Natural killer cell (primary cell): ENCODE results near the gene NAP1L4. TPM values are rescaled to one million over a fixed set of nuclear protein-coding genes. Genes with fewer than 3 reads are reported as not detected.

ENCODE experiments used
- ATAC-seq, 3 donors: fragments of 150-1000 bp in 2 of 3; fragments of 200-7000 bp in 1 of 3; cut with Tn5 transposase; 1 replicate in 1 of 3; 2 replicates in 2 of 3; pipeline ENCODE4 v1.10.0; 2021; ENCODE audit warnings: mild to moderate bottlenecking in 2 of 3, moderate library complexity in 2 of 3
- DNase-seq, 2 donors: peaks; one replicate each; pipeline versions ENCODE4 v3.0.0 to v3.0.0-alpha.2; 2013 to 2021; ENCODE audit warnings: mixed read lengths in 1 of 2
- H3K27ac ChIP-seq: one replicate; pipeline ENCODE4 v1.5.1; 2013; ENCODE audit warnings: mild to moderate bottlenecking, low read length
- H3K27me3 ChIP-seq: one replicate; pipeline ENCODE4 v1.6.1; 2013; ENCODE audit warnings: low read length; ENCODE audit not compliant: control insufficient read depth, insufficient read depth
- H3K36me3 ChIP-seq: one replicate; pipeline ENCODE4 v1.6.1; 2013; ENCODE audit warnings: low read length; ENCODE audit not compliant: control insufficient read depth, insufficient read depth
- H3K4me1 ChIP-seq: one replicate; pipeline ENCODE4 v1.6.1; 2013; ENCODE audit warnings: low read length; ENCODE audit not compliant: control insufficient read depth, insufficient read depth
- H3K4me3 ChIP-seq: one replicate; pipeline ENCODE4 v1.5.1; 2013; ENCODE audit warnings: low read length
- H3K9me3 ChIP-seq: one replicate; pipeline ENCODE4 v1.6.1; 2013; ENCODE audit warnings: low read length; ENCODE audit not compliant: control insufficient read depth, insufficient read depth
- H3K27ac Mint-ChIP-seq, 2 donors: one replicate each; pipeline ENCODE4 v1.8.0; 2022; ENCODE audit warnings: mild to moderate bottlenecking in 2 of 2, mixed read lengths in 2 of 2, moderate library complexity in 1 of 2
- H3K27me3 Mint-ChIP-seq, 2 donors: one replicate each; pipeline ENCODE4 v1.8.0; 2022; ENCODE audit warnings: low read depth in 2 of 2, mixed read lengths in 2 of 2
- H3K36me3 Mint-ChIP-seq: one replicate; pipeline ENCODE4 v1.8.0; 2022; ENCODE audit warnings: mixed read lengths
- H3K4me1 Mint-ChIP-seq, 2 donors: one replicate each; pipeline ENCODE4 v1.8.0; 2022; ENCODE audit warnings: mixed read lengths in 2 of 2
- H3K4me3 Mint-ChIP-seq: one replicate; pipeline ENCODE4 v1.8.0; 2022; ENCODE audit warnings: mild to moderate bottlenecking, moderate library complexity, mixed read lengths
- H3K9me3 Mint-ChIP-seq, 2 donors: one replicate each; pipeline ENCODE4 v1.8.0; 2022; ENCODE audit warnings: mixed read lengths in 2 of 2
- CTCF ChIP-seq: fragments of 200-600 bp; IDR thresholded peaks from one replicate; pipeline ENCODE4 v1.8.0; 2022; ENCODE audit warnings: antibody characterized with exemption
- WGBS: methylation state at CpG from one replicate; pipeline ENCODE4 v1.1.7; 2013; ENCODE audit warnings: missing lambda C conversion rate; ENCODE audit not compliant: insufficient coverage; 5-methylcytosine and 5-hydroxymethylcytosine counted together
- intact Hi-C: fragments of 100-400 bp; cut with micrococcal nuclease; formaldehyde crosslinking; loops from one replicate; pipeline ENCODE4 v1.14.2; 2022
- total RNA-seq, 4 donors: library from RNA; stranded (reverse); fragments of 120-200 nt in 1 of 4; gene quantifications; one replicate each; pipeline versions ENCODE4 v1.2.3 to v1.2.4, GENCODE V29; 2013 to 2022

The NAP1L4 gene
- total RNA-seq, 3 donors from 2014 or later (not counting 1 experiment from before 2014, with no cell fraction given), result 219 to 244 (median 237) TPM

DNA sequence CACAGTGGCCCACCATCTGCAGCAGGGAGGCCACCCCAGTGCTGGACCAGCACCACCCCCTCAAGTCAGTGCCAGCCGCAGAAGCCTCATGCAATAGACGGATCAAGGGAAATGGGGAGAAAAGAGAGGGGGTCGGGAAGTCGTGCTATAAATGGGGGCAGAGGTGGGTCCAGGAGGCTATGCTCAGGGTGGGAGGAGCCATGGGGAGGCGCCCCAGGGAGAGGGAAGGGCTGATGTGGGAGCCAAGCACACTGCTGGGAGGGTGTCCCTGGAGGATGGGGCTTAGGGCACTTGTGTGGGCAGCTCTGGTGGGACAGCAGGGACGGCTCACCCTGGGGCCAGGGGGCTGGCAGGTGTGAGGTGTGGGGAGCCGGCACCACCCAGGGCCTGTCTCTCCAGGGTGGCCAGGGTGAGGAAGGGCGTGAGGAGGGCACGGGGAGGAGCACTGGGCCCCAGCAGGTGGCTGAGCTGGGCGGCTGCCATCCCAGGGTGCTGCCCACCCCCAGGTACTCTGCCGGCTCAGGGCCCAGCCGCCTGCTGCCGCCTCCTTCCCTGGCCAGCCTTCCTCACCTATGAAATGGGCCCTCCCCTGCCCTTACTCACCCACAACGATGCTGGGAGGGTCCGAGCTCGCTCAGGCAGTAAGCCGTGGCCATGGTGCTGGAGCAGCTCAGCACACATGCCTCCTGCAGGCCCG, 80.9 kb downstream of the NAP1L4 start:
- no peaks in the 10 kb centered on the region for H3K36me3 ChIP-seq
- no peak overlapping the region for H3K4me3 ChIP-seq
- Mint-ChIP-seq H3K9me3 (no peaks in the 10 kb centered on the region), H3K27ac (no peak overlapping the region), H3K36me3 (no peaks in the 10 kb centered on the region), H3K4me3 (no peak overlapping the region), H3K27me3 (no peaks in the 10 kb centered on the region), H3K4me1 (peaks cover 10 to 21% of the 10 kb centered on the region in 2 donors)
- H3K27ac ChIP-seq, result no peak overlapping the region
- no peaks in the 10 kb centered on the region for H3K9me3 ChIP-seq
- 90% methylated on average over 18 of the region's 18 CpGs for WGBS
- no peaks in the 10 kb centered on the region for H3K27me3 ChIP-seq
- intact Hi-C loops, result no loop called here
- no peak for TF ChIP-seq CTCF
- no peak for DNase-seq
- H3K4me1 ChIP-seq, result peaks cover 16% of the 10 kb centered on the region
- ATAC-seq, result no peak

DNA sequence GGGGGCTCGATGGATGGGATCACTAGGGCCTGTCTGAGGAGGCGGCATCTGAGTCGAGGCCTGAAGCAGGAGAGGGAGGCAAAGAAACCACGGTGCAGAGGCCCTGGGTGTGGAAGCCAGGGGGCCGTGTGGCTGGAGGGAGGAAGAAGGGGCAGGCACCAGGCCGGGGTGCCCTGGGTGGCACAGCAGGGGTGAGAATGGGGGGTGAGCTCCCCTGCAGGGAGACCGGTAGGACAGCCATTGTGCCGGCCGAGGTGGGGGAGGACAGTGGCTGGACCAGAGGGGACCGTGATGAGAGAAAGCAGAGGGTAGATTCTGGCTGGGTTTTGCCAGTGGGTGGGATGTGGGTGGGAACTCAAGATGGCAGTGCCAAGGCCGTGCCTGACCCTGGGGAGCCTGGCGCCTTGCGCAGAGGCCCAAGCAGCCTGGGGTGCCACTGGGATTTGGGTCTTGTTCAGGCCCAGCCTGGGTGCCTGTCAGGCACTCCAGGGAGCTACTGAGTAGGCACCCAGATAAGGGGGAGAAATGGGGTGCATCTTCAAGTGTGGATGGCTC, 81.7 kb downstream of the NAP1L4 start:
- H3K9me3 ChIP-seq, result no peaks in the 10 kb centered on the region
- no peak overlapping the region for H3K4me3 ChIP-seq
- no peaks in the 10 kb centered on the region for H3K36me3 Mint-ChIP-seq
- WGBS, result 84% methylated on average over 13 of the region's 13 CpGs
- H3K4me3 Mint-ChIP-seq, result no peak overlapping the region
- DNase-seq (no peak), ATAC-seq (no peak)
- H3K36me3 ChIP-seq, result no peaks in the 10 kb centered on the region
- peaks cover 16% of the 10 kb centered on the region for H3K4me1 ChIP-seq
- peak overlapping the region in 1 of 2 donors; percentile 27 for H3K27ac Mint-ChIP-seq
- H3K4me1 Mint-ChIP-seq, result peaks cover 15 to 26% of the 10 kb centered on the region in 2 donors
- intact Hi-C loops, result no loop called here
- TF ChIP-seq CTCF, result no peak
- H3K27ac ChIP-seq, result no peak overlapping the region
- H3K27me3 ChIP-seq, result no peaks in the 10 kb centered on the region
- H3K9me3 Mint-ChIP-seq, result peaks cover 0 to 1% of the 10 kb centered on the region in 2 donors
- no peaks in the 10 kb centered on the region for H3K27me3 Mint-ChIP-seq

DNA sequence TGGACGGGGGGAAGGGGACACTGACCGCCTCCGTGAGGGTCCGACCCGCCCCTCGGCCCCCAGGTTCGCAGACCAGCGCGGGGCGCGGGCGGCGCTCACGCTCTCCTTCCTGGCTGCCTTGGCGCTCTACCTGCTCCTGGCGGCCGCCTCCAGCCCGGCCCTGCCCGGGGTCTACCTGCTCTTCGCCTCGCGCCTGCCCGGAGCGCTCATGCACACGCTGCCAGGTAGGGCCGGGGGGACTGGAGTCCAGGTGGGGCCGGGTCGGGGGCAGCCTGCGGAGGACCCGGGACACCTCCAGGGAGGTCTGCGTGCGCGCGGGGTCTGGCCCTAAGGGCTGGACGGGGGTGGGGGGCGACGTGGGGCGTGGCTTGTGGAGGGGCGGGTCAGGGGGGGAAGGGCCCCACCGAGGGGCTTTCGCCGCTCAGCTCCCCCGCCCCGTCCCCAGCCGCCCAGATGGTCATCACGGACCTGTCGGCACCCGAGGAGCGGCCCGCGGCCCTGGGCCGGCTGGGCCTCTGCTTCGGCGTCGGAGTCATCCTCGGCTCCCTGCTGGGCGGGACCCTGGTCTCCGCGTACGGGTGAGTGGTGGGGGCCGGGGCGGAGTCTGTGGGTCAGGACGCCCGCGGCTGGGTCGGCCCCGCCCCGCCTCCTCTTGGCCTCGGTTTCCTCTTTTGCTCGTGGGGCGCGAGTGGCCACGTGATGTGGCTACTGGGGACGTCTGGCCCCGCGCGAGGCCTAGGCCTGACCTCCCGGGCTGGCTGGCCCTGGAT, 82.8 kb downstream of the NAP1L4 start:
- Mint-ChIP-seq H3K36me3 (no peaks in the 10 kb centered on the region), H3K9me3 (peaks cover 2 to 4% of the 10 kb centered on the region in 2 donors), H3K4me3 (no peak overlapping the region), H3K4me1 (peaks cover 24 to 34% of the 10 kb centered on the region in 2 donors), H3K27ac (no peak overlapping the region), H3K27me3 (no peaks in the 10 kb centered on the region)
- DNase-seq (no peak), ATAC-seq (no peak)
- intact Hi-C loops, result no loop called here
- Histone ChIP-seq H3K4me3 (no peak overlapping the region), H3K27me3 (no peaks in the 10 kb centered on the region), H3K9me3 (no peaks in the 10 kb centered on the region), H3K27ac (no peak overlapping the region), H3K36me3 (no peaks in the 10 kb centered on the region), H3K4me1 (peaks cover 11% of the 10 kb centered on the region)
- no peak for TF ChIP-seq CTCF
- WGBS, result 75% methylated on average over 78 of the region's 78 CpGs
